IPS-11a (cell line): Measurements from ENCODE around the gene MUC5B.
A peak's percentile ranks its signal among the peaks of the same experiment; 100 is the strongest.
"Not testable (repeated sequence)": the region's sequence is repeated elsewhere in the genome, so short reads cannot be mapped to it uniquely, and the experiment has no call there.

Experiments
- H3K4me3 ChIP-seq: one replicate; pipeline ENCODE4 v1.5.1; 2013; ENCODE audit warnings: low read depth, low read length, control low read depth

The MUC5B gene

DNA sequence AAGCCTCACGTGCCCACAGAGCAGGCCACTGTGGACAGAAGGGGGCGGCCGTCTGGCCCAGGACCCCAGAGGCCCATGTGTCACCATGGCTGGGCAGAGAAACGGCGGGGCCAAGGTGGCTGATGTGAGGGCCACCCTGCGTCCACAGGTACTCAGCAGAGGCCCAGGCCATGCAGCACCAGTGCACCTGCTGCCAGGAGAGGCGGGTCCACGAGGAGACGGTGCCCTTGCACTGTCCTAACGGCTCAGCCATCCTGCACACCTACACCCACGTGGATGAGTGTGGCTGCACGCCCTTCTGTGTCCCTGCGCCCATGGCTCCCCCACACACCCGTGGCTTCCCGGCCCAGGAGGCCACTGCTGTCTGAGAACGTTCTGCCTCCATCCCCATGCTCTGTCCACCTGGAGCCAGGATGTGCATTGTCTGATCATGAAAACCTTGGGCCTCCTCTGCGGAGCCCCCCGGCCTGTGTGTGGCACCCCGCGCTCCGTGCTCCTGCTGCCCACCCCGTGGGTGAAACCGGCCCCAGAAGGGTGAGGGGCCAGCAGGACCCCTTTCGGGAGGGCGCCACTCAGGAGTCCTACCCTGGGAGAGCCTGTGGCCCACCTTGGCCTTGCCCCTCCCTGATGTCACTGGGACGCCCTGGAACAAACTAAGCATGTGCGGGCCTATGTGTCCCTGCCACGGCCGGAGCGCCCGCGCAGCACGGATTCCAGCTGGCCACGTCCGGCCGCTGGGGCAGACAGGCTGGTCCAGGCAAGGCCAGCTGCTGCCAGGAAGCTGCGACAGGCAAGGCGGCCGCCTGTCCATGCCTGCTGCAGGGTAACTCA lies 38.6 kb downstream of the MUC5B start:
- no peak overlapping the region for H3K4me3 ChIP-seq

DNA sequence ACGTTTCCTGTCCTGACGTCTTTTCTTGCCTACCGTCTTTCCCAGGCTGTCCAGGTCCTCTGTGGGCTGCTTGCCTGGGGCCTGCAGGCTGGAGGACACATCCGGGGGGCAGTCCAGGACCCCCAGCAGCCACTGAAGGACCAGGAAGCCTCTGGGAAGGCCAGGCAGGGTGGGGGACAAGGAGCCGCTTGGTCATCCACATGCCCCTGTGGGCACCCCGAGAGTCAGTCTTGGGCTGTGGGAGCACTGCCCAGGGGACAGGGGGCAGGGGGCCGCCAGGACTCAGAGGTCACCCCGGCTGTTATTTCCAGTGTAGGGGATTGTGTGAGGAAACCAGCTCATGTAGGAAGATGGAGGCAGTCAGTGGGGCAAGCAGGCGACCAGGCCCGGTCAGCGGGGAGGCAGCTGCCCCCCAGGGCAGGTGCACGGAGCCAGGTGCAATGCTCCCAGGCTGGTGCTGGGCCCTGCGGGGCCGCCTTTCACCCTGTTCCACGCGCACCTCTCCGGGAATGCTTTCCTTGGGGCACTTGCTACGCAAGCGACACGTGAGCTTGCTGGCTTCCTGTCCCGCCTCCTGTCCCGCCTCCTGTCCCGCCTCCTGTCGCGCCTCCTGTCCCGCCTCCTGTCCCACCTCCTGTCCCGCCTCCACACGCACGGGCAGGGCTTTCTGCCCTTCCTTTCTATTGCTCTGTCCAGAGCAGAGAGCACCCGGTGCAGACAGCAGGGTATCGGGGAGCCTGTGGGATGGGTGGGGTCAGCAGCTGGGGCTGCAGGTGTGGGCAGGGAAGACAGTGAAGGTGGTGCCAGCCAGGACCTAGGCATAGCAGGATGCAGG lies 39.5 kb downstream of the MUC5B start:
- peak overlapping the region; percentile 24 for H3K4me3 ChIP-seq

DNA sequence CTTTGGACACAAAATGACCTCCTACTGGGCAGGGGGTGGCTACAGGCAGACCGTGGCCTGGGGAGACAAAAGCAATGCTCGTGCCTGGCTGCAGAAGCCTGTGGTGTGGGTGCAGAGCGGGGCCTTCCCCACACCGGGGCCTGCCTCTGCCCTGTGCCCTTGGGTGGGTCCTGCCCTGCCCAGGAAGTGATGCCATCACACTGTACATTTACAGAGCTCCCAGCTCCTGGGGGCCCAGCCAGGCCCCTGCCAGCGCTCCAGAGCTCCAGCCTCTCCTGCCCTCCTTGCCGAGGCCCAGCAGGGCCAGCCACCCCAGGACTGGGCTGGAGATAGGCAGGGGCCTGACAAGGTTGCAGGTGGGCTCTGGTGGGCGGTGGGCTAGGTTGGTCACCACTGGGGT lies 40.1 kb downstream of the MUC5B start:
- no peak overlapping the region for H3K4me3 ChIP-seq

DNA sequence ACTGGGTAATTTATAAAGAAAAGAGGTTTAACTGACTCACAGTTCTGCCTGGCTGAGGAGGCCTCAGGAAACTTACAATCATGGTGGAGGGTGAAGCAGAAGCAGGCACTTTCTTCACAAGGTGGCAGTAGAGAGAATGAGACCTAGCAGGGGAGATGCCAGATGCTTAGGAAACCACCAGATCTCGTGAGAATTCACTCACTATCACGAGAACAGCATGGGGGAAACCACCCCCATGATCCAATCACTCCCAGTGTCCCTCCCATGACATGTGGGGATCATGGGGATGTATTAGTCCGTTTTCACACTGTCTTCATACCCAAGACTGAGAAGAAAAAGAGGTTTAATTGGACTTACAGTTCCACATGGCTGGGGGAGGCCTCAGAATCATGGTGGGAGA lies 41.6 kb downstream of the MUC5B start:
- not testable (repeated sequence) for H3K4me3 ChIP-seq

DNA sequence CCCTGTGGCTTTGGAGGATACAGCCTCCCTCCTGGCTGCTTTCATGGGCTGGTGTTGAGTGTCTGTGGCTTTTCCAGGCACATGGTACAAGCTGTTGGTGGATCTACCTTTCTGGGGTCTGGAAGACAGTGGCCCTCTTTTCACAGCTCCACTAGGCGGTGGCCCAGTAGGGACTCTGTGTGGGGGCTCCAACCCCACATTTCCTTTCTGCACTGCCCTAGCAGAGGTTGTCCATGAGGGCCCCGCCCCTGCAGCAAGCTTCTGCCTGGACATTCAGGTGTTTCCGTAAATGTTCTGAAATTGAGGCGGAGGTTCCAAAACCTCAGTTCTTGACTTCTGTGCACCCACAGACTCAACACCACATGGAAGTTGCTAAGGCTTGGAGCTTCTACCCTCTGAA lies 42.6 kb downstream of the MUC5B start:
- H3K4me3 ChIP-seq, result not testable (repeated sequence)

DNA sequence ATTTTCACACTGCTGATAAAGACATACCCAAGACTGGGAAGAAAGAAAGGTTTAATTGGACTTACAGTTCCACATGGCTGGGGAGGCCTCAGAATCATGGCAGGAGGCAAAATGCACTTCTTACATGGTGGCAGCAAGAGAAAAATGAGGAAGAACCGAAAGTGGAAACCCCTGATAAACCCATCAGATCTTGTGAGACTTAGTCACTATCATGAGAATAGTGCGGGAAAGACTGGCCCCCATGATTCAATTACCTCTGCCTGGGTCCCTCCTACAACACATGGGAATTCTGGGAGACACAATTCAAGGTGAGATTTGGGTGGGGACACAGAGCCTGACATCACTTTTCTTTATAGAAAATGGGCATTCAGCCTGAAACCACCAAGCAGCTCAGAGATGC lies 44.1 kb downstream of the MUC5B start:
- H3K4me3 ChIP-seq, result not testable (repeated sequence)

DNA sequence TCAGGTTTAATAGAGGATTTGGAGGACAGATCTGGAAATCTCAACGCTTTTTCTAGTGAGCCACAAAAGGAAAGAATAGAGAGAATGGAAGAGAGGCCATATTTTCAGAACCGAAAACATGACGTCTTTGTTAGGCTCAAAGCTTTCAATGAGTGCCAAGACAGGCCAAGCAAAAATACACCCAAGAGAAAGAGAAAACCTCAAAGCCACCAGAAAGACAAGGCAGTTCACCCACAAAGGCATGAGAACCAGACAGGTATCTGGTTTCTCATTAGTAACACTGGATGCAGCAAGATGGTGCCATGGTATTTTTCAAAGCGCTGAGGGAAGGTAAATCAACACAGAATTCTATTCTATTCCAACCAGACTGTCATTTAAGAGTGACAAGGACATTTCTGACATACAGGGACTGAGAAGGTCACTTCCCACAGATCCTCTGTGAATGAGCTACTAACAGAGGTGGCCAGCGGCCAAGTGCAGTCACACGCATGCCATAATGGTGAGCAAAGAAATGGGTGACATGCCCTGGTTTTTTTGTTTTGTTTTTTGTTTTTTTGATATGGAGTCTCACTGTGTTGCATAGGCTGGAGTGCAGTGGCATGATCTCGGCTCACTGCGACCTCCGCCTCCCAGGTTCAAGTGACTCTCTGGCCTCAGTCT lies 44.7 kb downstream of the MUC5B start:
- no peak overlapping the region for H3K4me3 ChIP-seq

DNA sequence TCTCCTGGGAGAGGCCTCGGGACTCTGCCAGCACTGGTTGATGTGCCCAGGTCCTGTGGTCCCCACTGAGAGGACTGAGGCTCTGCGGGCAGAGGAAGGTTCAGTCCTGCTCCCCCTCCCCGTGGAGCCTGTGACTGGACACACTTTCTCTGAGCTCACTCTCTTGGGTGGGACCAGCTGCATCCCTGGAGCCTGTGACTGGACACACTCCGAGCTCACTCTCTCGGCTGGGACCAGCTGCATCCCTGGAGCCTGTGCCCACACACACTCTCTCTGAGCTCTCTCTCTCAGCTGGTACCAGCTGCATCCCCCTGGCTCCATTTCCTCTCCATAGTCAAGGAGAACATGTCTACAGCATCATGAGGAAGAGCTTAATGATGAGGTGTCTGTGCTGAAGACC lies 47.1 kb downstream of the MUC5B start:
- no peak overlapping the region for H3K4me3 ChIP-seq

DNA sequence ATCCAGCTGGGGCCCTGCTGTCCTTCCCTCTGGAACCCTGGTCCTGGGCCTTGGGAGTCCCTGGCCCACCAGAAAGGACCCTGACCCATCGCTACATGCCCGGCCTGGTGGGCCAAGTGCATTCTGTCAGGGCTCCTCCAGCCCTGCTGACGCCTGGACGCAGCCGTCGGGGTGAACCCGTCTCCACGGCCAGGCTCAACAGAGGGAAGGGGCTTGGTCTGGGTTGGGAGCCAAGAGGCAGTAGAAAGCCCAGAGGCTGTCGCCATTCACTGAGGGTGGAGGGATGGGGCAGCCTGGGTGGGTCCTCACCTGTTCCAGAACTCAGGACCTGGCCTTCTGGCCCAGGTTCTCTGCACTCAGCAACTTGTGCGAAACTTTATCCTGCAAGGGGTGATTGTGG lies 47.6 kb downstream of the MUC5B start:
- H3K4me3 ChIP-seq, result no peak overlapping the region

DNA sequence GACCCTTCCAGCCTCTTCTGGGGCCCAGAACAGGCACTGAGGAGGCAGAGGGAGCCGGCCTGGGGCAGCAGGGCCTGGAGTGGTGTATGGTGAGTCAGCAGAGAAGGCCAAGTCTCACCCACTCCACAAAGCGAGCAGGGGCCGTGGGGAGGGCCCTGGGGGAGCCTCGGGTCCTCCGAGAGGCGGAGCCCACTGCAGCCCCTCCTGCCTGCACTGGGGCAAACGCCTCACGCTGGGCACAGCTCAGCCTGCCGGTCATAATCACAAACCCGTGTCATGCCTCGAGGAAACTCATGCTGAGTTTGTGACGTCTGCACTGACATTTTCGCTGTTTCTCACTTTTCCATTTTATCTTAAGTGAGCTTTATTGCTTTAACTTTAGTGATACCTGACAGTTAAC lies 48.1 kb downstream of the MUC5B start:
- H3K4me3 ChIP-seq, result no peak overlapping the region

DNA sequence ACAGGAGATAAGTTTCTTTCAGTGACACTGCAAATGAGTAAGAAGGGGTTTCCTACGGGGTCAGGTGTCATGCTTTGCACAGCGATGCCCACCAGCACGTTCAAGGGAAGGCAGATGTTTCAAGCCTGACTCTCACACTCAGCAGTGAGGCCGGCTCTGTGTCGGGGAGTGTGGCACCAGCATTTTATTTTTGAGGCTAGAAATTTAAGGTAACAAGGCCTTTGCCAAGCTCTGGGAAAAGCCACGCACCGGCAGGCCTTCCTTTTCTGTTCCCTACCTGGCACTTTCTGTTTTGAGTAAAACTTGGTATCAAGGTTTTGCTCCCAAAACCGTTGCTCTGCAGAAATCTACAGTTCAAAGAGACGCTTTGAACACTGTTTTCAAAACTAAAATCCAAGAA lies 48.5 kb downstream of the MUC5B start:
- no peak overlapping the region for H3K4me3 ChIP-seq

DNA sequence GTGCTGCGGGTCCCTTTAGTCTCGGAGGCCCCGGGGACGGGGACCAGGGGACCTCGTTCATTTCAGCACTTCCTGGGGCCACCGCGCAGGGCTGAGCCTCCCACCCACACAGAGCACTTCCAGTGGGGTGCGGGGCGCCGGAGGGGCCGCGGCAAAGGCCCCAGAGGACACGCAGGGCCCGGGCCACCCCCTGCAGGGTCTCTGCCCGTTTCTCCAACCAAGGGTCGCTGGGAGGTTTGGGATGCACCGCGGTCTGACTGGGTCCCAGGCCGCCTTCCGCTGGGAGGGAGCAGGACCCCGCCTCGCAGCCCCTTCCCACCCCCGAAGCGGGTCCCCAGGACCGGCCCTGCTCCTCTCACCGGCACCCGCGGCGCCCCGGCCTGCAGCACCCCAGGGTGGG lies 49.1 kb downstream of the MUC5B start:
- H3K4me3 ChIP-seq, result no peak overlapping the region

DNA sequence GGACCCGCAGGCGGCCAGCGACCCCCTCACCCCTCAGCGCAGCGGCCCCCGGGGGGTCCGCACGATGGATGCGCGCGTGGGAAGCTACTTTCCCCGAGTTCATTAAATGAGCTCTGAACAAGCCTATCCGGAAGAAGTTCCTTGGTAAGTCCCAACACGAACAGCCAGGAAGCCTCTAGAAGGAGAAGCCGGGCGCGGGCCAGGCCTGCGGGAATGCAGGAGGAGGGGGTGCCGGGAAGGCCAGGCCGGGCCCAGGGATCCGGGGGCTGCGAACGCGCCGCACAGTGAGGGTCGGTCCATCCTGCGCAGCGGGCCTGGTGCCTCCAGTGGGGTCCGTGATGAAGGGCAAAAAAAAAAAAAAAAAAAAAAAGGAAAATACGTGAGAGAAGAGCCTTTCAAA lies 49.7 kb downstream of the MUC5B start:
- H3K4me3 ChIP-seq, result no peak overlapping the region

DNA sequence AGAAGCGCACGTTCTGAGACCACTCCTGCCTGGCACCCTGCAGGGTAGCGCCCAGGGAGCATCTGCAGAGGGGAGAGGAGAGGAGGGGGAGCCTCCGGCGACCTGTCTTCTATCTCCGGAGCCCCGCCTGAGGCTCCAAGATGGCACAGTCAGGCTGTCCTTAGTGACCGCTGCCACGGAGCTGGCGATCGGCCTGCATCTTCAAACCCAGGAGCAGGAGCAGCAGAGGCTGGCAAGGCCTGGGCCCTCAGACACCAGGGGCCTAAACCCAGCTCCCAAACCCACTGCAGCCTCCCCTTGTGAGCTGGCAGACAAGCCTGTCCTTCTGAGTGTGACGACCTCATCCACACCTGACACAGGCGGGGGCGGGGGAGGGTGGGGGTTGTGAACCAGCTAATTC lies 51.6 kb downstream of the MUC5B start:
- H3K4me3 ChIP-seq, result no peak overlapping the region

DNA sequence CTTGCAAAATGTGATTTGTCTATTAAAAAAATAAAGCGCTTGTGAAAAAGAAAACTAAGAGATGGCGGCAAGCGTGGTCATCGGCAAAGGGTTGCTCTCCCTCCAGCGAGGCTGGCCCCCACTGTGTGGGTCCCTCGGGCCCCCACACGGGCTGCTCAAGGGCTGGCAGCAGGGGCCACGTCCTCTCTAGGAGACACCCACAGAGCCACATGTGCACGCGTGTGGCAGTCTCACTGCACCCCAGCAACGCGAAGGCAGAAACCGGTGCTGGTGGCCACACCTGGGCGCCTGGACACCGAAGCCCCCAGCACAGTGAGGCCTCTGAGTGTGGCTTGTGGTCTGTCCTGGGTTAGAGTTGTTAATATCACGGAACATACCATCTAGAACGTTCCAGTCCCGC lies 52.2 kb downstream of the MUC5B start:
- no peak overlapping the region for H3K4me3 ChIP-seq

DNA sequence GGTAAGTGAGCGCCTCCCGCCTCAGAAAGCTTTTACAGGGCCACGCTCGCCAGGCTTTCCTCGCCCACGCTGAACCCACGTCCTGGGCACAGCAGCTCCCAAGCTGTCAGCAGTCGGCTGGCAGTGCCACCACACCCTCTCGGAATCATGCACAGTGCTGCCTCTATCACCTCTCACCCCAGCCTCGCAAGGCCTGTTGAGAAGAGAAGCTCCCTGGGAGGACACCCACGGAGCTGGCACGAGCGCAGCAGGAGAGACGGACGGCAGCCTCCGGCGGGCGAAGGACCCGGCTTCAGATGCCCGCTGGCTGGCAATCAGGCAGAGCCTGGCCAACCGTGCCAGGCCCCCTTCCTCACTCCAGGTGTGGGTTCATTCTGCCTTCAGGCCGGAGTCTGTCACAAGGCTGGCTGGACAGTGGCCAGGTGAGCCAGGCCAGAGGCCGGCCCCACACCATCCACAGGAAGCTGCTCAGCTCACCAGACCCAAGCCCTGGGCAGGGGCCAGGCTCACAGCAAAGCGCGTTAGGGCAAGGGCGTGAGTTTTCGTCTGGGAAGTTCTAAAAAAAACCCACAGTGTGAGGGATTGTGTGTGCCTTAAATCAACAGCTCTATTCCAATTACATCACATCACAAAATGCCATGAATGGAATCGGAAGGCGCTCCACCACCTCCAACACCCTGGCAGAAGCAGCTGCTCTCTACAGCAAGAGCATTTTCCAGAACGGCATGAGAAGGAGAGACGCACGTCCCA lies 53.4 kb downstream of the MUC5B start:
- no peak overlapping the region for H3K4me3 ChIP-seq

DNA sequence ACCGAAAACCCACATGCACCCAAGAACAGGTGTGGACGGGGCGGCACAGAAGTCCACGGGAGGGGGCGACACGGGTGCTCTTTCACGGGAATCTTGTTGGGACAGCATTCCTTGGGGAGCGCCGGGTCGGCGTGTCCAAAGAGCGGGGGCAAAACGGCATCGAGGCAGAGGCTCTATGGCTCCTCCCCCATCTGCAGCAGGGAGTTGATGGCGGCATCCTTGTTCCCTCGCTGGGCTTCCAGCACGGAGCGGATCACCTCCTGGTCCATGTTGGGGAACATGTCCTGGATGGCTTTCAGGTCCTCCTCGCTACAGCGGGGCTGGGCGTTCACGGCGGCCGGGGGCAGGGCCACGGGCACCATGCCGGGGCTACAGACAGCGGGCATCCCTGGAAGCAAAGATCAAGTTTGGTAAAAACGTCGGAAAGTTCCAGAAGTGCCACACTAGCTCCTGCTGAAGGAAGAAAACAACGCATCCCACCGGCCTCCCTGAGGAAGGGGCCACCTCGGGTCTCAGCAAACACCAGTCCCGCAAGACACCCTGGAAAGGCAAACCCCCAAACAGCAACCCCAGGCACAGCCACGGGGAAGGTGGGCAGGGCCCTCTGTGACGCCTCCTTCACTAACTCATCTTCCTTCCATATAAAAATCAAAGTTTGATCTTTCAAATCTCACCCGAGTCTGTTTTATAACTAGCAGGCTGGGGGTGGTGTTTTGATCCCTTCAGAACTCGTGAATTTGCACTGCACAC lies 54.2 kb downstream of the MUC5B start:
- H3K4me3 ChIP-seq, result no peak overlapping the region

DNA sequence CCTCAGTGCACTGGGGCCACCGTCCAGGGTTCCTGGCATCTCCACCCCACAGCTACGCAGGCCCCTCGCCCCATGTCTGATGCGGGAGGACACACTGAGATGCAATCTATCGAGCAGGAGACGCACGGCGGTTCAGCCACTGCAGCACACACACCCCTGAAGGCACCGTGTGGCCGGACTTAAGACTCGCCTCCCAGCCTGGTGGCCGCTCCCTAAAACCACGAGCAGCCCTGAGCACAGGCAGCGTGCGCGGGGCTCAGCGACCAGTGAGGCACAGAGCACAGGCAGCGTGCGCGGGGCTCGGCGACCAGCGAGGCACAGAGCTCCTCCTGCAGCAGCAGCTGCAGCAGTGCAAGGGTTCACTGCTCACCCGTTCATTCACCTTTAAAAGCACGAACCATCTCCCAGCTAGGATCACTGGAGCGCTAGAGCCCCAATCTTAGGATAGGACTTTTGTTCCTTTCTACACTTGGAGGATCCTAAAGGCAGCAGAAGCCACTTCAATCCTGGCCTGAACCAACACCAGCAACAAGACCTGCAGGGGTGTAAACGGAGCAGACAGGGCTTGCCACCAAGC lies 55.2 kb downstream of the MUC5B start:
- no peak overlapping the region for H3K4me3 ChIP-seq

DNA sequence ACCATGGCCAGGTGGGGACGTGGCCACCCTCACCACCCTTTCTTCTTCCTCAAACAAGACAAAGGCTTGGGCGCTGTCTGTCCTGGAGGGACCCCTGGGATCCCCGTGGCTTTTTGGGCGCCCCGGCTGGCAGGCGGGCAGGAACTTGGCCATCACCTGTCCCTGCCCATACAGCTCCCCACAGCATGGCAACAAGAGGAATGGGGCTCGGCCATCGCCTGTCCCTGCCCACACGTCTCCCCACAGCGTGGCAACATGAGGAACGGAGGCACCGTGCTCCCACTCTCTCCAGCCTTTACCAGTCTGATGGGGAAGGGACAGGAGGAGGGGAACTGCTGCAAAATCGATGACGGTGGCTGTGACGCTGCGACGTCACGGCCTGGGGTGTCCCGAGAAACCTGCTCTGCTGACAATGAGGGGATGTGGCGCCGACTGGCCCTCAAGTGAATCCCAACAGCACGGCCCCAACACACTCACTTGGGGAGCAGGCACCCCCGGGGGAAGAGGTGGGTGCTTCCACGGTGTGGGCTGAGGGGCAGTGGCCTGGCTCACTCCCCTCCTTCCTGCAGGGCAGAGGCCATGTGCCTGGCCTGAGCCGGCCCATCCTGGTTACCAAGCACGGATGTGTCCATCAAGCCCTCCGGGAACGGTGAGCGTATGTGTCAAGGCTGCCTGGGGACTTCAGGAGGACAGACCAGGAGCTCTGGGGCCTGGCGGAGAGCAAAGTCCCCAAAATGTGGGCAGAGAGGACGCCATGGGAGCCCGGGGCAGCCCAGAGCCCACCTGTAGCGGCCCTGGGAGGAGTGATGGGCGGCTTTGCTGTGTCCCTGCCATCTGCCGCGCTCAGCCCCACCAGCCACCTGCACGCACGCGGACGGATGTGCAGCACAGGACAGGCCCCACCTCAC lies 56.2 kb downstream of the MUC5B start:
- H3K4me3 ChIP-seq, result no peak overlapping the region
